Measurements from ENCODE around the gene TNFSF11.

TNFSF11 gene

DNA sequence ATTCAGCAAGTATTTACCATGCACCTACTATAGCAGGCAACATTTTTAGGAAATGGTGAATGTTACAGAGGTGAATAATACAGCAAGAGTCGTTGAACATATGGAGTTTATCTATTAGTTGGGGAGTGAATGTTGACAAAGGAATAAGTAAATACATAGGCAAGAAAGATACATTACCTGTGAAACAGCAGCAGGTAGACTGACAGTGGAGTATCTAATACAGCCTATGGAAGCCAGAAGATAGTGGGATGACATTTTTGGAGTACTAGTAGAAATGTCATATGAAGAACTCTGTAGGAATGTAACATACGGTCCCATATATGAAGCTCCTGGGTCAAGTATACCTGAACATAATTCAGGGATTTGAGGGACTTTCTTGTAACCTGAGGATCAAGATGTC lies 2.1 kb upstream of the TNFSF11 start:
- no peak overlapping the region for H3K14ac ChIP-seq (ENCODE audit: low read length)
- DNase-seq (ENCODE audit: low spot score): no peak
- no peak overlapping the region for H3K4me2 ChIP-seq (ENCODE audit: insufficient read depth, low read length, poor library complexity, severe bottlenecking)
- no peaks in the 10 kb centered on the region for H3K79me1 ChIP-seq (ENCODE audit: low read depth, low read length)
- H2BK15ac ChIP-seq (ENCODE audit: low read length): no peak overlapping the region
- no peaks in the 10 kb centered on the region for H3K9me3 ChIP-seq (replicated peaks in 1 of 2; ENCODE audit: control insufficient read depth in 2 of 2, insufficient read depth in 1 of 2, low read depth in 1 of 2, low read length in 2 of 2)
- H2BK12ac ChIP-seq (ENCODE audit: low read length): no peak overlapping the region
- no peak overlapping the region for H2AFZ ChIP-seq (ENCODE audit: low read length)
- no peak overlapping the region for H3K4me3 ChIP-seq (ENCODE audit: low read length in 2 of 2)
- no peaks in the 10 kb centered on the region for H3K36me3 ChIP-seq (replicated peaks in 1 of 2; ENCODE audit: control insufficient read depth in 2 of 2, insufficient read depth in 2 of 2, low read length in 2 of 2)
- H2BK120ac ChIP-seq (ENCODE audit: low read depth, low read length): no peak overlapping the region
- H3K9ac ChIP-seq (ENCODE audit: low read depth, low read length, poor library complexity): no peak overlapping the region
- H3K23ac ChIP-seq (ENCODE audit: low read depth, low read length, poor library complexity): no peak overlapping the region
- H2BK5ac ChIP-seq (ENCODE audit: low read length): no peak overlapping the region
- no peak overlapping the region for H3K18ac ChIP-seq (ENCODE audit: low read length)
- WGBS, 2 donors (ENCODE audit: extremely low coverage in 2 of 2, insufficient read length in 2 of 2, insufficient replicate concordance in 1 of 2): no CpG with 5 or more reads among the region's 2 CpGs
- H4K91ac ChIP-seq (ENCODE audit: low read depth, low read length, poor library complexity): no peak overlapping the region
- no peak overlapping the region for H4K8ac ChIP-seq (ENCODE audit: low read depth, low read length)
- H2AK5ac ChIP-seq (ENCODE audit: low read depth, low read length): no peak overlapping the region
- H3K4me1 ChIP-seq (ENCODE audit: control insufficient read depth in 2 of 2, insufficient read depth in 1 of 2, low read depth in 1 of 2, low read length in 2 of 2): no peaks in the 10 kb centered on the region
- peaks cover 8 to 45% (median 22%) of the 10 kb centered on the region in 3 experiments for H3K27me3 ChIP-seq (ENCODE audit: control insufficient read depth in 3 of 3, insufficient read depth in 3 of 3, low read depth in 1 of 3, low read length in 3 of 3)
- no peak overlapping the region for H3K27ac ChIP-seq (replicated peaks; ENCODE audit: low read length)
- H3K4ac ChIP-seq (ENCODE audit: low read length): no peak overlapping the region

DNA sequence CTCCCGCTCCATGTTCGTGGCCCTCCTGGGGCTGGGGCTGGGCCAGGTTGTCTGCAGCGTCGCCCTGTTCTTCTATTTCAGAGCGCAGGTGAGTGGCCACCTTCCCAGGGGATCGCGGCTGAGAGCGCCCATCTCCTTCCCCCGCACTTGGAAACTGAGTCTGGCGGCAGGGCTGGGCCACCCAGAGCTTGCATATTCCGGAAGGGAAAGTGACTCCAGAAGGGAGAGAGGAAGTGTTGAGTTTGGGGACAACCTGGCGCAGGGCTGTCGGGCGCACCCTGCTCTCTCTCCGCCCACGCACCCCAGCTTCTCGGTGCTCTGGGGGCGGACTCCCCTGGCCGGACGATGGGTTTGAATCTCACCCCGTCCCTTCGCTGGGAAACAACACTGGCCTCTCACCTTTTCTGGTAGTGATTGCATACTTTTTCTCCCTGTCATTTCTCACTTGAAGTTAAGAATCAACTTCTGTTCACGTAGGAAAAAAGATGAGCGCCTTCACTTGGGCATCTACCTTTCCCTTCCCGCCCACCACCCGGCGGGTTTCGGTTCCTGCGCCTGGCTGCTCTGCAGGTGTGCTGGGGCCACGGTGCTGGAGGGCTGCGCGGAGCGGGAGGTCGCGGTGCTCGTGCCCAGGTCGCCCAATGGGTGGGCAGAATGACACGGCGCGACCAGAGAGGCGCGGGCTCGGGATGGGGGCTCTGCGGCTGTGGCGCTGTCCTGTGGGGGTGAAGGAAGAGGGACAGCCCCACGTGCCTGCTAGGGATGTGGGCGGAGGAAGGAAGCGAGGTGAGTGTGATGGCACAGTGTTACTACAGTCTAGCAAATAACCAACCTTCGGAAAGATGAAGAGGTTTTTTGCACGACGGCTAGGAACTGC lies 721 bp downstream of the TNFSF11 start:
- DNase-seq (ENCODE audit: low spot score): no peak
- WGBS, 2 donors (ENCODE audit: extremely low coverage in 2 of 2, insufficient read length in 2 of 2, insufficient replicate concordance in 1 of 2): no CpG with 5 or more reads among the region's 51 CpGs
- H3K9ac ChIP-seq (ENCODE audit: low read depth, low read length, poor library complexity): peak overlapping the region; percentile 68
- H3K4ac ChIP-seq (ENCODE audit: low read length): no peak overlapping the region
- no peak overlapping the region for H2AK5ac ChIP-seq (ENCODE audit: low read depth, low read length)
- H4K91ac ChIP-seq (ENCODE audit: low read depth, low read length, poor library complexity): no peak overlapping the region
- H3K36me3 ChIP-seq (replicated peaks in 1 of 2; ENCODE audit: control insufficient read depth in 2 of 2, insufficient read depth in 2 of 2, low read length in 2 of 2): no peaks in the 10 kb centered on the region
- peaks cover 8 to 49% (median 22%) of the 10 kb centered on the region in 3 experiments for H3K27me3 ChIP-seq (ENCODE audit: control insufficient read depth in 3 of 3, insufficient read depth in 3 of 3, low read depth in 1 of 3, low read length in 3 of 3)
- peak overlapping the region; percentile 88 for H3K4me2 ChIP-seq (ENCODE audit: insufficient read depth, low read length, poor library complexity, severe bottlenecking)
- no peak overlapping the region for H4K8ac ChIP-seq (ENCODE audit: low read depth, low read length)
- H3K79me1 ChIP-seq (ENCODE audit: low read depth, low read length): no peaks in the 10 kb centered on the region
- no peaks in the 10 kb centered on the region for H3K9me3 ChIP-seq (replicated peaks in 1 of 2; ENCODE audit: control insufficient read depth in 2 of 2, insufficient read depth in 1 of 2, low read depth in 1 of 2, low read length in 2 of 2)
- H2BK12ac ChIP-seq (ENCODE audit: low read length): no peak overlapping the region
- H2AFZ ChIP-seq (ENCODE audit: low read length): peak overlapping the region; percentile 49
- peak overlapping the region; percentile 70 for H3K23ac ChIP-seq (ENCODE audit: low read depth, low read length, poor library complexity)
- peak overlapping the region; percentile 49 for H3K14ac ChIP-seq (ENCODE audit: low read length)
- peak overlapping the region; percentile 67 for H3K18ac ChIP-seq (ENCODE audit: low read length)
- H2BK5ac ChIP-seq (ENCODE audit: low read length): no peak overlapping the region
- no peak overlapping the region for H3K27ac ChIP-seq (replicated peaks; ENCODE audit: low read length)
- no peaks in the 10 kb centered on the region for H3K4me1 ChIP-seq (ENCODE audit: control insufficient read depth in 2 of 2, insufficient read depth in 1 of 2, low read depth in 1 of 2, low read length in 2 of 2)
- peak overlapping the region; percentile 70 for H2BK15ac ChIP-seq (ENCODE audit: low read length)
- H2BK120ac ChIP-seq (ENCODE audit: low read depth, low read length): no peak overlapping the region
- H3K4me3 ChIP-seq (ENCODE audit: low read length in 2 of 2): peak overlapping the region in 1 of 2 donors; percentile 79

DNA sequence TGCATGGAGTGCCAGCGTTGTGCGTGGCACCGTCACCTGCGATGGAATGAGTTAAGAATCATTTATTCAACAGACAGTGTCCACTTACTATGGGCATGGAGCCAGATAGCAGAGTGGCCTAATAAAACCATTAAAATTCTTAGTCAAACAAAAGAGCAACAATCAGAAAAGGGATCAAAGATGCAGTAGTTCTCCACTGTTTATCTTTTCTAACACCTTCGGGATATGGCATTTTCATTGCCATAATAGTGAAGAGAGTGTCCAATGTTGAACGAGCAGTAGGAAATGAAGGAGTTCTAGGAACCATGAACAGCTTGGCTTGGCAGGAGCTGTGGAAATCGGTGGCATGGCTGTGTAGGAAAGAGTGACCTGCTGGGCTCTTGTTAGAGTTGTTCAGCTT lies 2.0 kb downstream of the TNFSF11 start:
- H4K91ac ChIP-seq (ENCODE audit: low read depth, low read length, poor library complexity): no peak overlapping the region
- H2BK120ac ChIP-seq (ENCODE audit: low read depth, low read length): no peak overlapping the region
- H3K23ac ChIP-seq (ENCODE audit: low read depth, low read length, poor library complexity): no peak overlapping the region
- no peak overlapping the region for H2BK5ac ChIP-seq (ENCODE audit: low read length)
- H3K18ac ChIP-seq (ENCODE audit: low read length): no peak overlapping the region
- H3K27me3 ChIP-seq (ENCODE audit: control insufficient read depth in 3 of 3, insufficient read depth in 3 of 3, low read depth in 1 of 3, low read length in 3 of 3): peaks cover 8 to 49% (median 22%) of the 10 kb centered on the region in 3 experiments
- H3K79me1 ChIP-seq (ENCODE audit: low read depth, low read length): no peaks in the 10 kb centered on the region
- no peak overlapping the region for H3K4me3 ChIP-seq (ENCODE audit: low read length in 2 of 2)
- DNase-seq (ENCODE audit: low spot score): no peak
- H3K4ac ChIP-seq (ENCODE audit: low read length): no peak overlapping the region
- WGBS, 2 donors (ENCODE audit: extremely low coverage in 2 of 2, insufficient read length in 2 of 2, insufficient replicate concordance in 1 of 2): no CpG with 5 or more reads among the region's 7 CpGs
- H3K4me1 ChIP-seq (ENCODE audit: control insufficient read depth in 2 of 2, insufficient read depth in 1 of 2, low read depth in 1 of 2, low read length in 2 of 2): no peaks in the 10 kb centered on the region
- no peak overlapping the region for H4K8ac ChIP-seq (ENCODE audit: low read depth, low read length)
- H3K14ac ChIP-seq (ENCODE audit: low read length): no peak overlapping the region
- H3K36me3 ChIP-seq (replicated peaks in 1 of 2; ENCODE audit: control insufficient read depth in 2 of 2, insufficient read depth in 2 of 2, low read length in 2 of 2): no peaks in the 10 kb centered on the region
- H2BK12ac ChIP-seq (ENCODE audit: low read length): no peak overlapping the region
- H3K9me3 ChIP-seq (replicated peaks in 1 of 2; ENCODE audit: control insufficient read depth in 2 of 2, insufficient read depth in 1 of 2, low read depth in 1 of 2, low read length in 2 of 2): no peaks in the 10 kb centered on the region
- no peak overlapping the region for H2AFZ ChIP-seq (ENCODE audit: low read length)
- no peak overlapping the region for H2AK5ac ChIP-seq (ENCODE audit: low read depth, low read length)
- no peak overlapping the region for H3K27ac ChIP-seq (replicated peaks; ENCODE audit: low read length)
- H3K9ac ChIP-seq (ENCODE audit: low read depth, low read length, poor library complexity): no peak overlapping the region
- H3K4me2 ChIP-seq (ENCODE audit: insufficient read depth, low read length, poor library complexity, severe bottlenecking): no peak overlapping the region
- no peak overlapping the region for H2BK15ac ChIP-seq (ENCODE audit: low read length)

DNA sequence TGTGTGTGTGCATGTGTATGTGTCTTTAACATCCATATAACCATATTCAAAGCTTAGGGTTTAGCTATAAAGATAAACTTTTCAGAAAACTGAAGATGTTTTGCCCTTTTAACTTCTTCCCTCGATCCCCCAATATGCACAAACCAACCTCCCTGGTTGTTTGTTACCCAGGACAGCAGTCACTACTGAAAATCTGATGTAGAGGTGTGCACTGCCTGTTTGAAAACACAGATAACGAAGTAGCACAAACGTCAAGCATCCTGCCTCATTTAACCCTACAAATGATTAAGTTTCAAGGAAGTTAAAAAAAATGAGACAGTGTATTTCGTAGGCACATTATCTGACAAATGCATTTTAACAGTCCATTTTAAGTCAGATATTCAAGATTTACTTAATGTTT lies 3.6 kb downstream of the TNFSF11 start:
- H3K79me1 ChIP-seq (ENCODE audit: low read depth, low read length): no peaks in the 10 kb centered on the region
- no peak overlapping the region for H2AFZ ChIP-seq (ENCODE audit: low read length)
- H3K23ac ChIP-seq (ENCODE audit: low read depth, low read length, poor library complexity): no peak overlapping the region
- H3K18ac ChIP-seq (ENCODE audit: low read length): no peak overlapping the region
- no peak overlapping the region for H3K4me2 ChIP-seq (ENCODE audit: insufficient read depth, low read length, poor library complexity, severe bottlenecking)
- H4K8ac ChIP-seq (ENCODE audit: low read depth, low read length): no peak overlapping the region
- no peak overlapping the region for H3K4ac ChIP-seq (ENCODE audit: low read length)
- H2BK5ac ChIP-seq (ENCODE audit: low read length): no peak overlapping the region
- H2BK12ac ChIP-seq (ENCODE audit: low read length): no peak overlapping the region
- no peak overlapping the region for H2AK5ac ChIP-seq (ENCODE audit: low read depth, low read length)
- H3K27ac ChIP-seq (replicated peaks; ENCODE audit: low read length): no peak overlapping the region
- H3K14ac ChIP-seq (ENCODE audit: low read length): no peak overlapping the region
- H3K27me3 ChIP-seq (ENCODE audit: control insufficient read depth in 3 of 3, insufficient read depth in 3 of 3, low read depth in 1 of 3, low read length in 3 of 3): peaks cover 8 to 46% (median 22%) of the 10 kb centered on the region in 3 experiments
- DNase-seq (ENCODE audit: low spot score): no peak
- no peak overlapping the region for H2BK15ac ChIP-seq (ENCODE audit: low read length)
- WGBS, 2 donors (ENCODE audit: extremely low coverage in 2 of 2, insufficient read length in 2 of 2, insufficient replicate concordance in 1 of 2): no CpG with 5 or more reads among the region's 4 CpGs
- H3K4me3 ChIP-seq (ENCODE audit: low read length in 2 of 2): no peak overlapping the region
- H2BK120ac ChIP-seq (ENCODE audit: low read depth, low read length): no peak overlapping the region
- no peaks in the 10 kb centered on the region for H3K4me1 ChIP-seq (ENCODE audit: control insufficient read depth in 2 of 2, insufficient read depth in 1 of 2, low read depth in 1 of 2, low read length in 2 of 2)
- H3K9ac ChIP-seq (ENCODE audit: low read depth, low read length, poor library complexity): no peak overlapping the region
- H3K36me3 ChIP-seq (replicated peaks in 1 of 2; ENCODE audit: control insufficient read depth in 2 of 2, insufficient read depth in 2 of 2, low read length in 2 of 2): no peaks in the 10 kb centered on the region
- no peak overlapping the region for H4K91ac ChIP-seq (ENCODE audit: low read depth, low read length, poor library complexity)
- no peaks in the 10 kb centered on the region for H3K9me3 ChIP-seq (replicated peaks in 1 of 2; ENCODE audit: control insufficient read depth in 2 of 2, insufficient read depth in 1 of 2, low read depth in 1 of 2, low read length in 2 of 2)
